ENCODE measurements around the gene COX5A. TPM values are rescaled to one million over a fixed set of nuclear protein-coding genes. Genes with fewer than 3 reads are reported as not detected.

COX5A gene
- total RNA-seq, 1 experiment from 2014 or later, result 295 TPM

GRCh38 chr15:74958908-74959585, 21.2 kb upstream of the COX5A start:
- ChIA-PET POLR2A (interaction anchor here (0.5 kb wide), 1 partner anchor 181 kb away, joined by 3 read pairs; no protein-coding TSS in a partner anchor), CTCF (interaction anchor here (0.6 kb wide), 1 partner anchor 241 kb away, joined by 3 read pairs; no protein-coding TSS in a partner anchor)
- H3K4me3 Mint-ChIP-seq (ENCODE audit: unreplicated experiment), result no peak overlapping the region
- intact Hi-C loops (cut with micrococcal nuclease), result loop anchor here (10.0 kb wide), 1 partner anchor 584 kb away; no protein-coding TSS in a partner anchor
- no peaks in the 10 kb centered on the region for H3K9me3 Mint-ChIP-seq (ENCODE audit: unreplicated experiment)
- no peak for DNase-seq (ENCODE audit: unreplicated experiment)
- H3K36me3 Mint-ChIP-seq (ENCODE audit: insufficient read depth, unreplicated experiment), result no peaks in the 10 kb centered on the region
- no peaks in the 10 kb centered on the region for H3K27me3 Mint-ChIP-seq (ENCODE audit: insufficient read depth, unreplicated experiment)
- no peak overlapping the region for H3K27ac Mint-ChIP-seq (ENCODE audit: low read depth, unreplicated experiment)
- H3K4me1 Mint-ChIP-seq (ENCODE audit: insufficient read depth, unreplicated experiment), result no peaks in the 10 kb centered on the region
- no TSS peak for BruUV-seq (replicated peaks)
- no peak for TF ChIP-seq CTCF (IDR thresholded peaks at IDR 0.05; ENCODE audit: unreplicated experiment)

- TF ChIP-seq CTCF (IDR thresholded peaks at IDR 0.05; ENCODE audit: unreplicated experiment), result no peak
- DNase-seq (ENCODE audit: unreplicated experiment), result no peak
- H3K27me3 Mint-ChIP-seq (ENCODE audit: insufficient read depth, unreplicated experiment), result no peaks in the 10 kb centered on the region
- H3K4me3 Mint-ChIP-seq (ENCODE audit: unreplicated experiment), result peak overlapping the region; percentile 8
- H3K4me1 Mint-ChIP-seq (ENCODE audit: insufficient read depth, unreplicated experiment), result no peaks in the 10 kb centered on the region
- intact Hi-C loops (cut with micrococcal nuclease), result loop anchor here (10.0 kb wide), 1 partner anchor 584 kb away; no protein-coding TSS in a partner anchor
- H3K36me3 Mint-ChIP-seq (ENCODE audit: insufficient read depth, unreplicated experiment), result no peaks in the 10 kb centered on the region
- ChIA-PET CTCF (interaction anchor here (0.6 to 1.3 kb wide), 2 partner anchors 12 to 241 kb away, joined by 3 to 4 read pairs; no protein-coding TSS in a partner anchor), POLR2A (interaction anchor here (0.6 kb wide), 1 partner anchor 211 kb away, joined by 3 read pairs; no protein-coding TSS in a partner anchor)
- no peaks in the 10 kb centered on the region for H3K9me3 Mint-ChIP-seq (ENCODE audit: unreplicated experiment)
- no peak overlapping the region for H3K27ac Mint-ChIP-seq (ENCODE audit: low read depth, unreplicated experiment)
- no TSS peak for BruUV-seq (replicated peaks)
These were observed 20.5 kb upstream of the COX5A start for GRCh38 chr15:74958320-74958907.

GRCh38 chr15:74957476-74958035, 19.7 kb upstream of the COX5A start:
- H3K4me3 Mint-ChIP-seq (ENCODE audit: unreplicated experiment), result peak overlapping the region; percentile 68
- no peaks in the 10 kb centered on the region for H3K4me1 Mint-ChIP-seq (ENCODE audit: insufficient read depth, unreplicated experiment)
- ChIA-PET CTCF (interaction anchor here (0.6 to 1.3 kb wide), 5 partner anchors 11 to 584 kb away, joined by 3 to 5 read pairs (median 4); no protein-coding TSS in a partner anchor), POLR2A (interaction anchor here (0.6 to 1.9 kb wide), 7 partner anchors 10 to 342 kb away, joined by 3 to 5 read pairs (median 3); partner anchors contain the start of genes CLK3, FAM219B and SCAMP5)
- no peak for DNase-seq (ENCODE audit: unreplicated experiment)
- H3K27ac Mint-ChIP-seq (ENCODE audit: low read depth, unreplicated experiment), result no peak overlapping the region
- no TSS peak for BruUV-seq (replicated peaks)
- no peaks in the 10 kb centered on the region for H3K36me3 Mint-ChIP-seq (ENCODE audit: insufficient read depth, unreplicated experiment)
- no peaks in the 10 kb centered on the region for H3K9me3 Mint-ChIP-seq (ENCODE audit: unreplicated experiment)
- TF ChIP-seq CTCF (IDR thresholded peaks at IDR 0.05; ENCODE audit: unreplicated experiment), result no peak
- intact Hi-C loops (cut with micrococcal nuclease), result loop anchor here (10.0 kb wide), 1 partner anchor 583 kb away; no protein-coding TSS in a partner anchor
- H3K27me3 Mint-ChIP-seq (ENCODE audit: insufficient read depth, unreplicated experiment), result no peaks in the 10 kb centered on the region

Measured in MCF 10A (cell line).